Astrocyte of the spinal cord (primary cell): Measurements from ENCODE around the gene ZC3H12C.

Source experiments
- DNase-seq: peaks from one replicate; pipeline ENCODE4 v3.0.0; 2011; ENCODE audit warnings: low read depth, low spot score
- H3K4me3 ChIP-seq: 2 replicates; pipeline ENCODE4 v1.5.1; 2011; ENCODE audit warnings: low read depth, mild to moderate bottlenecking, low read length, moderate library complexity
- in situ Hi-C: cut with HindIII; loops from 2 replicates; pipeline ENCODE4 v1.10.0; 2017; ENCODE audit warnings: low sequenced_read_pairs
- TF ChIP-seq, protein P1 (sequence below): IDR thresholded peaks from 2 replicates; pipeline ENCODE4 v1.5.1; 2012; ENCODE audit warnings: low read depth, mild to moderate bottlenecking, low read length, inconsistent platforms

The ZC3H12C gene

DNA sequence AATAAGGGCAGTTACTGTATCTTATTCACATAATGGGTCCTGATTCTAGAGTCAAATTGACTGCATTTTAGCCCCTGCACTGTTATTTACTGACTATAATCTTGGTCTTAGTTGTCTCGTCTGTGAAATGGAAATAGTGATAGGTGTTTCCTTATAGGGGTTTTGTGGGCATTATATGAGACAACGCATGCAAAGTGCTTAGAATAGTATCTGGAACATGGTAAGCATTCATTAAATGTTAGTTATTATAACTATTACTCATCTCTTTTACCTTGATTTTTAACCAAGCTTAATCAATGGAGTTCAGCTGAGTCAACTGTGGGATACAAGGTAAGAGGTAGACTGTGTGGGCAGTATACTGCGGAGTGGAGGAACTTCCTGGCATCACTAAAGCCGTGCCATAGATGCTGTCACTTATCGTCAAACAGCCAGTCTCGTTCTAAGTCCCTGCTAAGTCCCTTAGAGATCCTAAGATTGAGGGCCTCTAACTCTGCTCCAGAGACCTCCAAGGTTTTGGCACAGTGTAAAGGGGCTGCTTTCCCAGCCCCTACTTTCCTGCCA, 2.6 kb upstream of the ZC3H12C start:
- TF ChIP-seq, protein P1, sequence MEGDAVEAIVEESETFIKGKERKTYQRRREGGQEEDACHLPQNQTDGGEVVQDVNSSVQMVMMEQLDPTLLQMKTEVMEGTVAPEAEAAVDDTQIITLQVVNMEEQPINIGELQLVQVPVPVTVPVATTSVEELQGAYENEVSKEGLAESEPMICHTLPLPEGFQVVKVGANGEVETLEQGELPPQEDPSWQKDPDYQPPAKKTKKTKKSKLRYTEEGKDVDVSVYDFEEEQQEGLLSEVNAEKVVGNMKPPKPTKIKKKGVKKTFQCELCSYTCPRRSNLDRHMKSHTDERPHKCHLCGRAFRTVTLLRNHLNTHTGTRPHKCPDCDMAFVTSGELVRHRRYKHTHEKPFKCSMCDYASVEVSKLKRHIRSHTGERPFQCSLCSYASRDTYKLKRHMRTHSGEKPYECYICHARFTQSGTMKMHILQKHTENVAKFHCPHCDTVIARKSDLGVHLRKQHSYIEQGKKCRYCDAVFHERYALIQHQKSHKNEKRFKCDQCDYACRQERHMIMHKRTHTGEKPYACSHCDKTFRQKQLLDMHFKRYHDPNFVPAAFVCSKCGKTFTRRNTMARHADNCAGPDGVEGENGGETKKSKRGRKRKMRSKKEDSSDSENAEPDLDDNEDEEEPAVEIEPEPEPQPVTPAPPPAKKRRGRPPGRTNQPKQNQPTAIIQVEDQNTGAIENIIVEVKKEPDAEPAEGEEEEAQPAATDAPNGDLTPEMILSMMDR: no peak
- no peak for DNase-seq
- no peak overlapping the region for H3K4me3 ChIP-seq
- in situ Hi-C loops: no loop called here

DNA sequence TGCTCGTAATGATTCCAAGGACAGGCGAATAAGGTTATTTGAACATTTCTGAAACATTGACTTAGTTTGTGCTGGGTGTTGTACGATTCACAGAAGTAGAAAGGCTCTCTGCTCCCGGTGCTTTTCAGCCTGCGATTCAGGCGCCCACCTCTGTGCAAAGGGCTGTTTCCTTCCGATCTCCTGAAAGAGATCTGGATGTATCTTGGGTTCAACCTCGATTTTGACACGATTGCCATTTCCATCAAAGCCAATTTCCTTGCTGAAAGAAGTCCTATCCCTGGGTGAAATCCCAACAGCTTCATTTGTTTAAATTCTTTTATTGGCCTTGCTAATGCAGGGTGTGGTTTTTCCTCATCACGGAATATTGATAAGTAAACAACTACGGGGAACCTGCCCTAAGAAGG, 1.1 kb upstream of the ZC3H12C start:
- in situ Hi-C loops: no loop called here
- H3K4me3 ChIP-seq: peak overlapping the region; percentile 67
- TF ChIP-seq, protein P1: no peak
- no peak for DNase-seq

DNA sequence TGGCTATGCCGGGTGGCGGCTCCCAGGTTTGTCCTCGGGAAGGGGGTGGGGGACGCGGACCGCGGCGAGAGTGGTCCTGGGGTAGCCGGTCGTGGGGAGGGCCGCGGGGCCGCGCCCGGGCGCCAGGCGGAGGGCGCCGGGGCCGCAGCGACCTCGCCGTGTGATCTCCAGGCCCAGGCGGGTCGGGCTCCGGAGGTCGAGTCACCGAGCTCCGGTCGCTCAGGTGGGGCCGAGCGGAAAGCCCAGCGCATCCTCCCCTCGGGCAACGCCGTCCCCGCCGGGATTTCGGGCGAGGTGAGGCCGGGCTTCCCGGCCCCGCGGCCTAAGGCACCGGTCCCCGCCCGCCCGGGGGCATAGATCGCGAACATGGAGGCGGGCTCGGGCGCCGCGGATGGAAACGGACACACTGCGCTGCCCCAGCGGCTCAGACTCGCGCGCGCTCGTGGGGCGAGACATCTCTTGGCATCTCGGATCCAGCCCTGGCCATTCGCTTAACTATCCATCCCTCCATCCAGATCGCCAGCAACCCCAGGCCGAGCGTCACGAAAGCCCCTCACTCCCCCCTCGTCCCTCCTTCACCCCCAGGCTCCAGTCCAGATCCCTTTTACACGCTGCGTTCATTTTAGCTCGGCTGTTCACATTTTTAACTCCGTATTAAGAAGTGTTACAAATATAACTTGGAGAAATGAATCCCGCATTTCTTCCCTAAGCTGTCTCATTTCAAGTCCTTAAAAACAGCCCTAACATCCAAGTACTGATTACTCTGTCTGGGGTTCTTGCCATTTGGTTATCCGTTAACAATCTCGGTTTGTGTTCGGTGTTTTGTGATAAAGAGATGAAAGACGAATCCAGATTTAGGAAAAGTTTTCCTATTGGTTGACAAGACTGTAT, 460 bp downstream of the ZC3H12C start:
- TF ChIP-seq, protein P1: no peak
- H3K4me3 ChIP-seq: peak overlapping the region; percentile 67
- peak; percentile 74 for DNase-seq
- in situ Hi-C loops: no loop called here

DNA sequence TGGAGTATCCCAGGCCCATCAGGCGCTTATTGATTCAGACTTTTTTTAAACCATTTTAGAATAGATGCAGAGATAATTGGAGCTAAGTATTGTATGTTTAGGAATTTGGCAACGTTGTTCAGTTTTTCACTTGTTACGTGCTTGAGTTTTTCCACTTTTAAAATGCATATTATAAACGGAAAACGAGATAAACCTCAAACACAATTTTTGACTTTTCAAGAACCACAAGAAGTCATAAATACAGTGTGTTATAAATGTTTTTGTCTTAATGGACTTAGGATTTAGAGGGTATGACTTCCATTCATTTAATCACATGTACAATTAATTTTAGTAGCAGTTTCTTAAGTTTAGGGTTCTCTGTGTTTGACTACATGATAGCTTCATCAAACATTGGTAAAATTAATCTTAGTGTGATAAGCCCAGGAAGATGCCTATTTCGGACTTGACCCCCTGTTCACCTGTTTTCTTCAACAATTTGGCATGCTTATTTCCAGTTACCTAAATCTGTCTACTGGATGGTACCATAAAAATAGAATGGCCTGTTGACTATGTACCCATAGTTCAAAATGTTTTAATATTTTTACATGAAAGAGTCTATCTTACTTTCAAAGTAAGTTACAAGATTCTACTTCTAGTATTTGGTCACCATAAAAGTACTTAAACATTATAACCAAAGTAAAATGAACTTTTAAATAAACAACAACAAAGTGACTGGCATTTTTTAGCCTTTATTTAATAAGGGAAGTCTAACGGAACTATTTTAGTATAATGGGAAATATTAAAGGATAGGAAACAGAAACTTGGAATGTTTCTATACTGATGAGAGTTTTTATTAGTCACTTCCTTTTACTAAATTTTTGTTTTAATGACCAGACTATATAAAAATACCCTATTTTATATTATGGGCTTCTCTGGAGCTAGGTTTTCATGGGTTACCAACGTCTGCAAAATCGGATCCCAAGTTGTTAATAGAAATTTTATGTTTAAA, 1.4 kb downstream of the ZC3H12C start:
- DNase-seq: no peak

DNA sequence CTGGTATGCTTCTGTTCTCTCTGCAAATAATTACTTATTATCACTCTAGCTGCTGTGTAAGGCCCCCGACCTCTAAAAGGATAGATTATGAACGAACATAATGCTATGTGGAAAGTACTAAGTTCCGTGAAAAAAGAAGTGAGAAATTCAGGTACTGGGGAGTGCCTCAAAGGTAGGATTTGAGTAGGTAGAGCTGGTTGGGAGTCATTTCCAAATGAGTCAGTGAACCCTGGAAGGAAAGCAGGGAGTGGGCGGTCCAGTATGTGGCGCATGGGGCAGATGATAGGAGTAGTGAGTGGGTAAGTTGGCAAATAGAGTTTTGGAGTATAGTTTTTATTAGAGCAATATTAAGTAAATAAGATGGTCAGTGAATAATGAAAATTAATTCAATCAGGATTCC, 2.4 kb downstream of the ZC3H12C start:
- in situ Hi-C loops: no loop called here
- no peak overlapping the region for H3K4me3 ChIP-seq
- TF ChIP-seq, protein P1: no peak
- DNase-seq: no peak

More for the DNA sequence above, 1.4 kb downstream of the ZC3H12C start:
- H3K4me3 ChIP-seq: peak overlapping the region; percentile 67
- in situ Hi-C loops: no loop called here
- TF ChIP-seq, protein P1: no peak

DNA sequence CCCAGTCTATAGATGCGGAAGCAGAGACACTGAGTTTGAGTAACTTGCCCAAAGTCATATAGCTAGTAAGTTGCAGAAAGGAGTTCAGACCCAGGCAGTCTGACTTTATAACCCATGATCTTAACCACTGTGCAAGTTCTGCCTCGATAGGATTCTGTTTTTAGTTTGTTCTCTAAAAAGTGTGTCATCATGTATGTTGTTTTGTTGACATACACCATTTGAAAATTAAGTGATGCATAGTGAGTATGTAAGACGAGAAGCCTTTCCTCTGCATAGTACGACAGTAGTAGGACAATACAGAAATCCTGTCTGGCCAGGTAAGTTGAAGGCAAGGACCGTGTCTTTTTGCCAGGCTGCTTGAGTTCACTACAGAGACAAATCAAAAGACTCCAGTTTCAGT, 3.3 kb downstream of the ZC3H12C start:
- in situ Hi-C loops: no loop called here
- TF ChIP-seq, protein P1: no peak
- no peak for DNase-seq
- no peak overlapping the region for H3K4me3 ChIP-seq
